Tongue (tissue), 2 donors: Measurements from ENCODE around the gene BSCL2. TPM values are rescaled to one million over a fixed set of nuclear protein-coding genes. Genes with fewer than 3 reads are reported as not detected.
"Not testable (repeated sequence)": the region's sequence is repeated elsewhere in the genome, so short reads cannot be mapped to it uniquely, and the experiment has no call there.

ENCODE experiments used
- DNase-seq: peaks from one replicate; pipeline ENCODE4 v3.0.0-alpha.2; 2015
- total RNA-seq: library from RNA; depleted of rRNA; stranded (reverse); fragments of >200 nt; gene quantifications from one replicate; pipeline ENCODE4 v1.2.3, GENCODE V29; 2014

The BSCL2 gene
- 11.4 TPM for total RNA-seq

DNA sequence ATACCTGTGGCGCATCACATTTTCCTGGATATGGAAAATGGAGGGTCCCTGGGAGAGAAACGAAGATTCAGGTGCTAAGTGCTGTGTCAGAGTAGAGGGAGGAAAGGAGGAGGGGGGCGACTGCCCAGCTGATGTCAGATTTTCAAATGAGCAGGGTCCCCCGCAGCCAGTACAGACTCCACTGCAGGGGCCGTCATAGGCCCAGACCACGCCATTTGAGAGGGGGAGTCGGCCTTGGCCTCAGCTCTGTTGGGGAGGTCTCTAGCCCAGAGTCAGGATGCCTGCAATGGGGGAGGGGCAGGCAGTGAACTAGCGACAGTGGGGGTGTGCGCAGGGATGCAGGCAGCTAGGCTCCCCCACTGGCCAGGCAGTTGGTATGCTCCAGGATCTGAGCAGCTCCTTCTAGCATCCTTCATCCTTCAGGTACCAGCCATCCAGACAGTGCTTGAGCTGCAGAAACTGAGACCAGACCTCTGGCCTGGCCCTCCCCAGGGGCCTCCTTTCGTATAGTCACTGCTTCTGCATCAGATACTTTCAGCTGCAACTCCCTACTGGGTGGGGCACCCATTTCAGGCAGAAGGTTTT is at the start of gene BSCL2, which contains the start of gene GNG3:
Gene BSCL2 (minus strand): TSS at position 148 of the 585 bp plus-strand sequence. CDS start 229 bp downstream, outside the sequence.
Gene GNG3 (plus strand): TSS at position 400 of the 585 bp plus-strand sequence. CDS start 620 bp downstream, outside the sequence.
- DNase-seq = peak; percentile 59

DNA sequence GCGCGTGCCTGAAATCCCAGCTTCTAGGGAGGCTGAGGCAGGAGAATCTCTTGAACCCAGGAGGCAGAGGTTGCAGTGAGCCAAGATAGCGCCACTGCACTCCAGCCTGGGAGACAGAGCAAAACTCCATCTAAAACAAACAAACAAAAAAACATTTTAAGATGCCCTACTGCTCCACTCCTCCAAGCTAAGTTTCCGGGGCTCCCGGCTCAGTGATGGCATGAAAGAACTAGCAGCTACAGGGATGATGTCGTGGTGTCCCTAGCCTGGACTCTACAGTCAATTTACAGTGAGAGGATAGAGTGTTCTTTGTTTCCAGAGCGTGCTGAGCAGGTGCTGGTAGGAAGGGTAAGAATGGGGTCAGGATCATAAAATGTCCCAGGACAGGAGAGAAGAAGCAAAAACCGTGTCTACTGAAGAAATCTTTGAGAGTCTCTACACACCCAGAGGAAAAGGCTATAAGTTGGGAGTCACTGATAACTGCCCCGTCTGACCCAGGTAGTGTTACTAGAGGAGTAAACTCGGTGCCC is 47.9 kb upstream of the BSCL2 start:
- no peak for DNase-seq

DNA sequence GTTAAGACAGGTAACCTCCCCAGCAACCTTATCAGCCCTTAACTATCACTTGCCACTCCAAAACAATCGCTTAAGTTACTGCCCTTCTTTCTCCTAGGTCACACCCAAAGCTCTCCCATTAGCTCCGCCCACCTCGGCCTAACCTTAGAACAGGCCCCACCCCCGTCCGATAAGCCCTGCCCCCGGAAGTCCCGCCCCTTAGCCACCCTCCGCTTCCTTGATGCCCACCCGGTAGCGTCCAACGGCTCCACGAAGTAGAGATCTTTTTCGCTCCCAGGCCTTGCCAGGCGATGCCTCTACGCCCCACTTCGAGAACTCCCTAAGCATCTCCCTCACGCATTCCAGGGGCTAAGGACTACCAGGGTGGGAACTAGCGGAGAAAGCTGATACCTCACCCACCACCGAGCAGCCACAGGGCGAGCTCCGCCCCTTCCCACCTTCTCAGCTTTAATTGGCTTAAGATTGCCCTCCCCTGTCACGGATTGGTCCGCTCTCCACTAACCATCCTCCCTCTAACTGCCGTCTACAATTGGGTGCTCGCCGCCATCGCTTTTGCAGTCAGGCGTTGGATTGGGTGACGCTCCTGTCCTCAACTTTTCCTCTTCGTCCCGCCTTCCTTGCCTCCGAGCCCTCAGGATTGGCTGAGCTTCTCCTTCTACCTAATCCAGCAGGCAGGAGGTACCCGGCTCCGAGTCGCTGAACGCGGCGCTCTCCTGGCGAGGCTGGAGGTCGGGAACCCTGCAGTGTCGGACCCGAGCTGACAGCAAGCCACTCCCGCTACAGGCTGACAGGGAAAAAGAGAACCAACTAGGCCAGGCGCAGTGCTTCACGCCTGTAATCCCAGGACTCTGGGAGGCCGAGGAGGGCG is 46.7 kb upstream of the BSCL2 start, which contains the start of gene ZBTB3:
Gene ZBTB3 (minus strand): TSS at position 425 of the 868 bp plus-strand sequence. CDS start 496 bp downstream, outside the sequence.
- peak; percentile 99 for DNase-seq

DNA sequence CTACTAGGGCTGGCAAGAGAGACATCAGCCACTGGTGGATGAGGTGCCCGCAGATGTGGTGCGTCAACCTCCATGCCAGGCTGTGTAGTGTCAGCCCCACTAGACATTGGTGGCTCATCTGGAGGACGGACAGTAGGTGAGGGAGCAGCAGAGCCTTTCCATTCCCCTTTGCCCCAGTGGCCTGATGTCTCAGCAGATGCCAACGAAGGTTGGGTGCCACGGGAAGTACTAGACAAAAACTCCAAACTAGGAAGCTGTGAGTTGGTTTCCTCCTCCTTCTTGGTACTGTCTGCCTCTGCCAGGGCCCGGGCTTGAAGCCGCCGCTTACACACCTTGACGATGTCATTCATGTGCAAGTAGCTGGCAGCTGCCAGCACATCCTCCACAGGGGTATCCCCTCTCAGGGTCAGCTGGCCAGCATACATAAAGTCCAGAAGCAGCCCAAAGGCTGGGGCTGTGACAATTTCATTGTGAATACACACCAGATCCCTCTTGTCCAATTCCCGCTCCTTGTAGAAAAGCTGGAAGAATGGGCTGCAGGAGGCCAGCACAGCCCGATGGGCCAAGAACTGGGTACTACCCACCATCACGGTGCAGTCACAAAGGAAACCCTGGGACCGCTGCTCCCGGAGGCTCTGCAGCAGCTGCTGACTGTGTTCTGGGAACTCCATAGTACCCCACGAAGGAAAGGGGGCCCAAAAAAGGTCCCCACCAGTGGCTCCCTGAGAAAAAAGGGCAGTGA is 45.9 kb upstream of the BSCL2 start:
- no peak for DNase-seq

DNA sequence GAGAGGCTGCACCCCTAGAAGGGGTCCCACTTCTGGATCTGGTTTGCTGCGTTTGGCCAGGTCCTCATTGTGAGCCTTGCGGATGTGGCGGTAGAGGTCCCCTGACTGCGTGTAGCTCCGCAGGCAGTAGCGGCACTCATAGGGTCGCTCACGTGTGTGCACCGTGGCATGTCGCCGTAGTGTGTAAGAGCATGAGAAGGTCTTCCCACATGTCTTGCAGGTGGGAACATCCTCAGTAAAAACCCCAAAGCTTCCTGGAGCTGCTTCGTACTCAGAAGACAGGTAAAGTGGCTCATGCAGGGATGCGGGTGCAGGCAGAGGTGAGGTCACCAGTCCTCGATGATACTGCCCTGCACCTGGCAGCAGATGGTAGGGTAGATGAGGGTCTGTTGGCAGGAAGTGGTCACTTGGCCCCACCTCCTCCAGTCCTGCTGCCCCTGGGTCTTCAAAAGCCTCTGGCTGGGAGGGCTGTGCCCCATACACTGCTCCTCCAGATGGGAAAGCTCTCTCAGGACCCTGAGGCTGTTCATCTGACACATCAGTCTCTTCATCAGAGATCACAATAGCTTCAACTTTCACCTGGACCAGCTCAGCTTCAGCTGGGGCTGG is 45.1 kb upstream of the BSCL2 start:
- no peak for DNase-seq

DNA sequence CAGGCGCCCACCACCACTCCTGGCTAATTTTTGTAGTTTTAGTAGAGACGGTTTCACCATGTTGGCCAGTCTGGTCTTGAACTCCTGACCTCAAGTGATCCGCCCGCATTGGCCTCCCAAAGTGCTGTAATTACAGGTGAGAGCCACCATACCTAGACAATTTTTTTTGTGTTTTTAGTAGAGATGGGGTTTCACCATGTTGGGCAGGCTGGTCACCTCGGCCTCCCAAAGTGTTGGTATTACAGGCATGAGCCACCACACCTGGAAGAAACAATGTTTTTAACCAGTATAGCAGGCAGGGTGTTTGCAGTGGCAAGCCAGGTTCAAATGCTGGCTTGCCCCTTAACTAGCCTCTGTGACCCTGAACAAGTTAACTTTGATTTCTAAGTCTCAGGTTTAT is 42.7 kb upstream of the BSCL2 start:
- not testable (repeated sequence) for DNase-seq

DNA sequence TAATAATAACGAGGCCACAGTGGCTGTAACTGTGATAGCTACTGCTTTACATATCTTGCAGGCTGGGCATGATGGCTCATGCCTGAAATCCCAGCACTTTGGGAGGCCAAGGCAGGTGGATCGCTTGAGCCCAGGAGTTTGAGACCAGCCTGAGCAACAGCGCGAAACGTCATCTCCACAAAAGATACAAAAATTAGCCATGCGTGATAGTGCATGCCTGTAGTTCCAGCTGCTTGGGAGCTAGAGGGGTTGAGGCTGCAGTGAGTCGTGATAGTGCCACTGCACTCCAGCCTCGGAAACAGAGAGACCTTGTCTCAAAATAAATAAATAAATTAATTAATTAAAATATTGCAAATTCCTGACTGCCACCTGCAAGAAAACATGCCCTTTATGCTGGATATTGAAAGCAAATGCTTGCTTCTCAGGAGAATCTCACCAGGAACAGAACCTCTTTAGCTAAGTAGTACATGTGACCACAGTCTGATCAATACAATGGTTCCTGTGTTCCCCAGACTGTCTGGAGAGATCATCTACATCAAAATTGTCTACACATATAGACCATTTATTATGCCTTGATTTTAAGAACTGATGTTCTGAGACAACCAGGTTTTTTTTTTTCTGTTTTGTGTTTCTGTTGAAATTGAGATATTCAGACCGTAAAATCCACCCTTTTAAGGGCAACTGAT is 40.4 kb upstream of the BSCL2 start:
- no peak for DNase-seq

DNA sequence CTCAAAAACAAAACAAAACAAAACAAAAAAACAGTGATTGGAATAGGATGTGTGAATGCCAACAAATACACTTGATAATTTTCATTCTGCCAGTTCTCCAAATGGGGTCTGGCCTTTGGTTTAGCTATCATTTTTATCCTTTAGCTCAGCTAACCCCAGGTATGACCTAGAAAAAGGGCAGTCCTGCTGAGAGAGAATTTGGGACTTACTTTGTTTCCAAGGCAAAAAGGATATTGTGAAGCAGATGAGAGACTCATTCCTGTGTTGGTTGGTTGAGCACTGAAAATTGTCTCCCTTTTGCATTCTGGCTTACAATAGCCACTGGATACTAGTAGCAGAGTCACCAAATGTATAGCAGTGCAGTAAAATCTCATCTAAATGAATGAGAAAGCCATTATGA is 30.0 kb upstream of the BSCL2 start:
- no peak for DNase-seq

DNA sequence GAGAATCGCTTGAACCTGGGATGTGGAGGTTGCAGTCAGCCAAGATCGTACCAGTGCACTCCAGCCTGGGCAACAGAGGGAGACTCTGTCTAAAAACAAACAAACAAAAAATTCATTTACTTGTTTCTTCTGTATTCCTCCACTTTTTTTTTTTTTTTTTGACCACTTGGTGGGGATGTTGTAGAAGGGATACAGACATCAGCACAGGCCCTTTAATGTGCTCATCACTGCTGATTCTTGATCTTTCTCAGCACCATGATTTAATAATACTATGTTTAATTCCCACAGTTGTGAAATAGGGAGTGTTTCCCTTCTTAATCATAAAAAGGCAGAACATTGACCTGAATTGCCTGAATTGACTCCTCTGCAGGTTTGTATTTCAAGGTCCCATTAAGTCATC is 25.6 kb upstream of the BSCL2 start:
- DNase-seq = no peak

DNA sequence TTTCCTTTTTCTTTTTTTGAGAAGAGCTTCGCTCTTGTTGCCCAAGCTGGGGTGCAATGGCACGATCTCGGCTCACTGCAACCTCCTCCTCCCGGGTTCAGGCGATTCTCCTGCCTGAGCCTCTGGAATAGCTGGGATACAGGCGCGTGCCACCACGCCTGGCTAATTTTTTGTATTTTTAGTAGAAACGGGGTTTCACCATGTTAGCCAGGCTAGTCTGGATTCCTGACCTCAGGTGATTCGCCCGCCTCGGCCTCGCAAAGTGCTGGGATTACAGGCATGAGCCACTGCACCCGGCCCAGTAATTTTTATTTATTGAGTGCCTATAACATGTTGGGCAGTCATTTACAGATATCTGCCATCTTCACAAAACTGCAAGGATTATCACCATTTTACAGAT is 22.9 kb upstream of the BSCL2 start:
- DNase-seq = not testable (repeated sequence)

DNA sequence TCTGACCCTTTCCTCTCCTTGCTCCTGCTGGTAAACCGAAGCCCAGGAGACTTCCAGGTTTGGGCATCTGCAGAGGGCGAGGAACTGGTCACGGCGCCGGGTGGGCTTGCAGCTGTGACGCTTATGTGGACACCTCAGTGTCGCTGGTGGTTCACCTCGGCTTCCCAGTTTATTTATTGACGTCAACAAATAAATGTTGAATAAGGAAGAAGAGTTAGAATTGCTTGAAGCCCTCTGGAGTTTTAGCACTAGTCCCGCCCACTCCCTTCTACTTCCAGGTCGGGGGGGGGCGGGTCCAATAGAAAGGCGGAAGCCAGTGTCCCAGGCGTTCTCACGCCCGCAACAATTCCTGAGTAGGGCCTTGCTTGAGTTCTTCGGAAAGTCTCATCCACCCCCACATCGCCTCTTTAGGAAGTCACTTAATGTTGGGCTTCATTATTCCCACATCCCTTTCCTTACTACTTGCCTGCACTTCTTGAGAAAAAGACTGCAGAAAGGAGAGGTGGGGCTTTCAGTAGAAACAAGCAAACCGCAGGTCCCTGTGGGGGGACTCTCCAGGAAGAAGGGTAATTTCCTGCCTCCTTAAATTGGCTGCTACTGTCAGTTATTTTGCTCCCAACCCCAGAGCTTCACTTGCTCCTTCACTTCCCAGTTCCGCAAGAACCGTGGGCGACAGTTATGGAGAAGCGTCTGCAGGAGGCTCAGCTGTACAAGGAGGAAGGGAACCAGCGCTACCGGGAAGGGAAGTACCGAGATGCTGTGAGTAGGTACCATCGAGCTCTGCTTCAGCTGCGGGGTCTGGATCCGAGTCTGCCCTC is 21.2 kb upstream of the BSCL2 start, which contains the start of gene TTC9C:
Gene TTC9C (plus strand): TSS at position 316 of the 818 bp plus-strand sequence. CDS start 363 bp downstream, at position 679.
- peak; percentile 95 for DNase-seq

DNA sequence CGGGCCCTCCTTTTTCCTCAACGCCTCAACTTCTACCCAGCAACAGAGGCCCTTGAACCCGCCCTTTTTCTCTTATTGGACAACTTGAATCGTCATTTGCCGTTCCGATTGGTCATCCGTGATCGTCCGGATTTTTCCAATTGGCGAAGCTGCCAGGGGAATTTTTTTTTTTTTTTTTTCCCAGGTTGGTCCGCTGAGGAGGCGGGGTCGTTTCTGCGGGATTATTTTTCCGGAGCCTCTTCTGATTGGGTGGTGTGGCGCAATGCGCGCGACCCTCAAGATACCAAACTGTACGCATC is 20.6 kb upstream of the BSCL2 start:
- DNase-seq = peak; percentile 99

DNA sequence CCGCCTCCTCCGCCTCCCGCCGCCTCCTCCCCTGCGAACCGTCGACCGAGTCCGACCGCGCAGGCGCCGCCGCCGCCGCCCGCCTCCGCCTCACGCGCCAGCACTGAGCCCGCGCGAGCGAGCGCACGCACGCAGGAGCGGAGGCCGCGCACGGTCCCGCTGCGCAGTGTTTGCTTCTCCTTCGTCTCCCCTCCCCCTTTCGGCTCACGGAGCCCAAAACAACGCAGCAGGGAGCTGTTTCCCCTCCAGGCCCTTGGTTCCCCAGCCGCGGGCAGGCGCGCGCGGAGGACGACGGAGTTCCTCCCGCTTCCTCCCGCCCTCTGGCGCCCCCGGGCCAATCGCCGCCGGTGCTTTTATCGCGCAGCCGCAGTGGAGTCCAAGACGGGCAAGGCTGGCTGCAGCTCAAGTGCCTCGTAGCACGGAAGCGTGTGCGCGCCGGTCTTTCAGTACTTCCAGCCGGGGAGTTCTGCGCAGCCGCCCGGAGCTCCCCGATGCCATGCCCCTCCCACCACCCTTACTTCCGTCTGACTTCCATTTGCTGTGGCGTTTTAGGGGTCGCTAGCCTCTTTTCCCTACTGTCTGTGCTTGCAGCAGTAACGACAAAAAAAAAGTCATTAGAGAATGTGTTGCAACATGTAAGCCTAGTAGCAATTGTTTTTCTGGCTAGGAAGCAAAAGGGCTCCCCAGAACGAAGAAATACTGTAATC is 20.1 kb upstream of the BSCL2 start, which contains the start of gene HNRNPUL2:
Gene HNRNPUL2 (minus strand): TSS at position 293 of the 707 bp plus-strand sequence. CDS start 301 bp downstream, outside the sequence.
- DNase-seq = peak; percentile 100

DNA sequence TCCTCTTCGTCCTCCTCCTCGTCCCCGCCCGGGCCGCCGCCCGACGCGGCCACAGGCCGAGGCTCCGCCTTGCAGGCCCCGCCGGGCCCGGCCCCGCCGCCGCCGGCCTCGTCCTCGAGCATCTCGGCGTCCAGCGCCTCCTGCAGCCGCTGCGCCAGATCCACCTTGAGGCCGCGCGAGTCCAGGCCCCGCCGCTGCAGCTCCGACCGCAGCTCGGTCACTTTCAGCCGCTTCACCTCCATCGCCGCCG is 19.6 kb upstream of the BSCL2 start:
- no peak for DNase-seq

DNA sequence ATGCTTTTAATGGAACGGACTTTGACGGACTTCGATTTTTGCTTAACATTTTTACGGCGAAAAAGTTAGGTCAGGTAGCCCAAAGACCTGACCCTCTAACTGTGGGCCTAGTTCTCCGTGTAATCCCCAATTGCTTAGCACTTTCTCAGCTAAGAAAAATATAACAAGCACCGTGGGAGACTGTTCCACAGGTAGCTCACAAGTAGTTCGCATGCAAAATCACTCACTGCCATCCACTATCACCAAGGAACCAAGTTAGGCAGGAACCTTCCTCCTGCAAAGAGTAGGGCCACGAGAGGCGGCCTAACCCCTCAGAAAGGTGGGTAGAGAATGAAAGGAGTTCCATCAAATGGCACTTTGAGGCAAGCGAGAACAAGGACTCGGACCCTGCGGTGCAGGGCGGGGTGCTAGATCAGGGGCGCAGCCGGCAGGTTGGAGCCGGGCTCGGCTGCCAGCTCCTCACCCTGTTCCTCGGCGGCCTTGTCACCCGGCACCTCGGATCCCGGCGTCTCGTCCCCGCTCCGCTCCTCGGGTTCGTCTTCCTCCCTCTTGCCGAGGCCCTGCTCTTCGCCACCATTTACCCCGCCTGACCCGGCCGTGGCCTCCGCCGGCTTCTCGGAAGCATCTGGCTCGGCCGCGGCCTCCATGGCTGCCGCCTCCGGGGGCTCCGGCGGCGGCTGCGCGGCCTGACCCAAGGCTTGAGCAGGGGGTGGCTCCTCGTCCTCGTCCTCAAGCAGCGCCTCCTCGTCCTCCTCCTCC is 19.1 kb upstream of the BSCL2 start:
- no peak for DNase-seq

DNA sequence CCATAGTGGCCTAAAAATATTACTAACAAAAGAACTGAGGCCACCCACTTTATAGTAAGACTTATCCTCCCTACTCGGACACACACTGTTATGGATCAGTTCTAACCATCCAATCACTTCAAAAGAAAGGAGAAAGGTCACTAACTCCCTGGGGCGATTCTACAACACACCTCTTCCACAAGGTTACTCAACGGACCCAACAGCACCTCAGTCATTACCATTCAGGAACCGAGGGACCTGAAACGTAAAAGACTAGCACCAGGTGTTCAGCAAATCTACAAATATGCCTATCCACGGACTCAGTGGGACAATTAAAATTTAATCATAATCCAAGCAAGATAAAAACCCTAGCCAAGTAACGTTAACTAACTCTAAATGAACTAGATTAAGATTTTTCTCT is 18.4 kb upstream of the BSCL2 start:
- DNase-seq = no peak

DNA sequence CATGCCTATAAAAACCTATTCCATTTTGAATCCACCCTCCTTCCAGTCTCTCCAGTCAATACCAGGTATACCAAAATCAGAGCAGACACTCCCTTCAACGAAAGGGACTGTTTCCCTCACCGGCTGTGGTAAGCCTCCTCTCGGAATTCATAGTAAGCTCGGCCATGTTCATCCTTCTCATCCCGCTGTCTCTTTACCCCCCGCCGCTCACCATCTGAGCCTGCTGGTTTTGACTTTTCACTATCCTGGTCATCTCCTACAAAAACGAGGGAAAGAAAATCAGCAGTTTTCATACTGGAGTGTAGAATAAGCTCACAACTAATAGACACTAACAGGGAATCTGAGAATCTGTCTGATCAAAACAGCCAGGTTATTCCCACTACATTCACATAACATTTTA is 16.9 kb upstream of the BSCL2 start:
- no peak for DNase-seq

DNA sequence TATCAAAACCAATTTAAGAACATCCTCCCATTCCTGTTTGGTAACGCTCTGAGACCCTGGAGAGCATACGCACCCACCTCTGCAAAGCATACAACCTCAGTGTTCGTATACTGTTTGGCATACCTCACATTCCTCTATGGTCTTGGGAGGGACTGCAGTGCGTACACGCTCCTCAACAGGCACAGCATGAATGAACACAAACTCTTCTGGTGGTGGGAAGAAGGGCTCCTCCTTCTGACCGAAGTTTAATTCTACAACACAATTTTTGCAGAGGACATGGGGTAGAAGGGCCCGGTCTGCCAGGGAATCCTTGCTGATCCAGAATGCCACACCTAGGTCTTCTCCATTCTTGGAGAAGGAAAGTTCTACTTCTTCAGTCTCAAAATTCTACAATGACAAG is 14.8 kb upstream of the BSCL2 start:
- DNase-seq = no peak

DNA sequence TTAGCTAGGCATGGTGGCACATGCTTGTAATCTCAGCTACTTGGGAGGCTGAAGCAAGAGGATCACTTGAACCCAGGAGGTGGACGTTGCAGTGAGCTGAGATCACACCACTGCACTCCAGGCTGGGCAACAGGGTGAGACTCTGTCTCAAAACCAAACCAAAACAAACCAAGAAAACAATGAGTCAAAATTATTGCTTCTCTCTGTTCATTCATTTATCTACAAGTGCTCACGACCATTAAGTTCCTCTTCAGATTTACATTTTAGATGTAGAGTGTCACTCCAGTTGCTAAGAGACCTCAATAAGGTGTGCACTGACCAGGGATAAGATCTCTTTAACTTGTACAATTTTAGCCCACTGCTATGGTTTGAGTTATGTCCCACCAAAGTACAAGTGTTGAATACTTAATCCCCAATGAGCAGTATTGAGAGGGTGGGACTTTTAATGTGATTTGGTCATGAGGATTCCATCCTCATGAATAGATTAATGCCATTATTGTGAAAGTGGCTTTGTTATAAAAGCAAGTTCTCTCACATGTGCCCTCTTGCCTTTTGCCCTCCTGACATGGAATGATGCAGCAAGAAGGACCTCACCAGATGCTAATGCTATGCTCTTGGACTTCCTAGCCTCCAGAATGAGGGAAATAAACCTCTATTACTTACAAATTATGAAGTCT is 12.2 kb upstream of the BSCL2 start:
- no peak for DNase-seq
